Anterior cingulate cortex (tissue), 58 donors: ENCODE data around the gene WDR86.

ENCODE experiments used
- DNase-seq, 58 donors: peaks; one replicate each; lab custom pipeline; 2025; lab: John Stamatoyannopoulos, UW

Gene WDR86

GRCh38 chr7:151381348-151382078 is 28.3 kb downstream of the WDR86 start:
- DNase-seq: peak in 1 of 58 donors; percentile 26

GRCh38 chr7:151381098-151381347 is 28.8 kb downstream of the WDR86 start:
- DNase-seq: no peak

GRCh38 chr7:151380199-151381097 is 29.4 kb downstream of the WDR86 start:
- no peak for DNase-seq

GRCh38 chr7:151379534-151380198 is 30.2 kb downstream of the WDR86 start:
- DNase-seq: no peak

GRCh38 chr7:151379193-151379520 is 30.7 kb downstream of the WDR86 start:
- no peak for DNase-seq

- DNase-seq: peak in 1 of 58 donors; percentile 18
Measured at GRCh38 chr7:151378496-151379192, 31.2 kb downstream of the WDR86 start.

- no peak for DNase-seq
Measured at GRCh38 chr7:151378011-151378410, 31.8 kb downstream of the WDR86 start.

GRCh38 chr7:151377406-151377805 is 32.4 kb downstream of the WDR86 start:
- DNase-seq: no peak

GRCh38 chr7:151376218-151376902 is 33.5 kb downstream of the WDR86 start:
- DNase-seq: no peak

- no peak for DNase-seq
Measured at GRCh38 chr7:151375530-151376217, 34.2 kb downstream of the WDR86 start.

- DNase-seq: no peak
Measured at GRCh38 chr7:151374726-151375125, 35.1 kb downstream of the WDR86 start.

- DNase-seq: peak in 1 of 58 donors; percentile 16
Measured at GRCh38 chr7:151374139-151374538, 35.7 kb downstream of the WDR86 start.

GRCh38 chr7:151373599-151373998 is 36.2 kb downstream of the WDR86 start:
- DNase-seq: no peak

GRCh38 chr7:151372612-151373265 is 37.1 kb downstream of the WDR86 start:
- DNase-seq: no peak

- no peak for DNase-seq
Measured at GRCh38 chr7:151371266-151371665, 38.6 kb downstream of the WDR86 start.

GRCh38 chr7:151368136-151368571 is 41.7 kb downstream of the WDR86 start:
- DNase-seq: peak in 48 of 58 donors; percentile 22 to 81 (median 49)

- DNase-seq: no peak
Measured at GRCh38 chr7:151367284-151367683, 42.6 kb downstream of the WDR86 start.

- no peak for DNase-seq
Measured at GRCh38 chr7:151366880-151367222, 43.0 kb downstream of the WDR86 start.
